ENCODE measurements around the gene RHOD. TPM values are rescaled to one million over a fixed set of nuclear protein-coding genes. Genes with fewer than 3 reads are reported as not detected.

RHOD gene
- total and polyA plus RNA-seq, 2 experiments from 2014 or later = 43.3 to 77.6 TPM

DNA sequence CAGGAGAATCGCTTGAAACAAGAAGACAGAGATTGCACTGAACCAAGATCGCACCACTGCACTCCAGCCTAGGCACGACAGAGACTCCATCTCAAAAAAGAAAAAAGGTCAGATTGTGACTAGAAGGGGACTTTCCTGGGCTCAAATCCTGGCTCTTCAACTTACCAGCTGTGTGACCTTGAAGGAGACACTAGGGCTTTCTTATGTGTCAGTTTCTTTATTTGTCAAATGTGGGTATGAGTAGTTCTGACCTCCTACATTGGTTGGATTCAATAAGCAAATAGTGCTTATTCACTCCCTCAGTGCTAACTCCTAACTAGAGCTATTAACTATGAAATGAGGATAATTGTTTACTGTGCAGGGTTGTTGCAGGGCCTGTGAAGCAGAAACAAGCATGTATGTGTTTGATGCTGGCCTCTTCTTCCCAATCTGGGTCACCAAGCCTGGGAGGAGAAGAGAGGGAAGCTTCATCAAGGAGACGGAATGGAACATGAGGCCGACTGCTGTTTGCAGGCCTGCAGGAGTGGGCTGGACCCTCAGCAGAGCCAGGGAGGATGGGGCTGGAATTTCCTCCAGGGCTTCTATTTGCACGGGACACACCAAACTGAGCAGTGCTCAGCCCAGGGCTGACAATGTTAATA lies 22.5 kb downstream of the RHOD start:
- peaks cover 18% of the 10 kb centered on the region for H3K4me1 ChIP-seq (ENCODE audit: insufficient read depth)
- H3K79me2 ChIP-seq = no peaks in the 10 kb centered on the region
- no peaks in the 10 kb centered on the region for H3K27me3 ChIP-seq
- no peak overlapping the region for H3K4me2 ChIP-seq
- H3K36me3 ChIP-seq (replicated peaks; ENCODE audit: insufficient read depth, low read depth) = no peaks in the 10 kb centered on the region
- H3K4me3 ChIP-seq = no peak overlapping the region
- H3K27ac ChIP-seq = peak overlapping the region; percentile 90
- H3K9me2 ChIP-seq (replicated peaks; ENCODE audit: insufficient read depth) = no peaks in the 10 kb centered on the region
- no peaks in the 10 kb centered on the region for H3K9me3 ChIP-seq (ENCODE audit: low read depth)
- TF ChIP-seq EZH2 (IDR thresholded peaks at IDR 0.05; ENCODE audit: borderline replicate concordance) = no peak
- no peak for TF ChIP-seq CTCF (IDR thresholded peaks at IDR 0.05; ENCODE audit: poor library complexity)
- TF ChIP-seq EZH2phosphoT487 (IDR thresholded peaks at IDR 0.05; ENCODE audit: low read depth, severe bottlenecking, unreplicated experiment) = no peak
- no peaks in the 10 kb centered on the region for H4K20me1 ChIP-seq (ENCODE audit: insufficient read depth, poor library complexity, severe bottlenecking)
- WGBS (ENCODE audit: low lambda C conversion rate, missing lambda C conversion rate) = 76% methylated on average over 6 of the region's 6 CpGs
- DNase-seq (ENCODE audit: low spot score) = no peak
- no peak overlapping the region for H2AFZ ChIP-seq

DNA sequence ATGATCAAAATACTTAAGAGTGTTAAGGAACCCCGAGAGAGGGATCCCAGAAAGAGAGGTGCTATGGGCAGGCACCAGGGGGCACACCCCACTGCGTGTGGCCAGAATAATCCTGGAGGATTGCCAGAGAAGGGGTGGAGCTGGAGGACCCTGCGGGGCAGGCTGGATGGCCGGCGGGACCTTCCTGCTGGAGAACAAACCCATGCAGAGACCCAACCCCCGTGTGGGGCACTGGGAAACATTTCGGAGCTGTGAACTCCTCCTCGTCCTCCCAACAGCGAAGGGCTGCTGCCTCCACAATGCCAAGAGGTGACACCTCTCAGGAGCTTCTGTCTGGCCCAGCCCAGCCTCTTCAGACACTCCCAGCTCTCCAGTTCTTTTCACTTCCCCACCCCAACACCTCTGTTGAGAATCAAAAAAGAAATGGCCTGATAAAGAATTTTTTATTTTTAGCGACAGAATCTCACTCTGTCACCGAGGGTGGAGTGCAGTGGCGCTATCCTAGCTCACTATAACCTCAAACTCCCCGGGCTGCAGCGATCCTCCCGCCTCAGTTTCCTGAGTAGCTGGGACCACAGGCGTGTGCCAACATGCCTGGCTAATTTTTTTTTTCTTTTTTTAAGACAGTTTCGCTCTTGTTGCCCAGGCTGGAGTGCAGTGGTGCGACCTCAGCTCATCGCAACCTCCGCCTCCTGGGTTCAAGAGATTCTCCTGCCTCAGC lies 25.6 kb downstream of the RHOD start:
- Histone ChIP-seq H3K36me3 (replicated peaks; ENCODE audit: insufficient read depth, low read depth) (no peaks in the 10 kb centered on the region), H3K4me1 (ENCODE audit: insufficient read depth) (peaks cover 18% of the 10 kb centered on the region), H2AFZ (no peak overlapping the region), H4K20me1 (ENCODE audit: insufficient read depth, poor library complexity, severe bottlenecking) (no peaks in the 10 kb centered on the region), H3K9me2 (replicated peaks; ENCODE audit: insufficient read depth) (no peaks in the 10 kb centered on the region), H3K27ac (no peak overlapping the region), H3K4me2 (peak overlapping the region; percentile 44), H3K9me3 (ENCODE audit: low read depth) (no peaks in the 10 kb centered on the region), H3K79me2 (no peaks in the 10 kb centered on the region), H3K27me3 (no peaks in the 10 kb centered on the region), H3K4me3 (no peak overlapping the region)
- TF ChIP-seq CTCF (IDR thresholded peaks at IDR 0.05; ENCODE audit: poor library complexity) = no peak
- no peak for TF ChIP-seq EZH2phosphoT487 (IDR thresholded peaks at IDR 0.05; ENCODE audit: low read depth, severe bottlenecking, unreplicated experiment)
- no peak for TF ChIP-seq EZH2 (IDR thresholded peaks at IDR 0.05; ENCODE audit: borderline replicate concordance)
- DNase-seq (ENCODE audit: low spot score) = peak; percentile 65
- 54% methylated on average over 20 of the region's 20 CpGs for WGBS (ENCODE audit: low lambda C conversion rate, missing lambda C conversion rate)

DNA sequence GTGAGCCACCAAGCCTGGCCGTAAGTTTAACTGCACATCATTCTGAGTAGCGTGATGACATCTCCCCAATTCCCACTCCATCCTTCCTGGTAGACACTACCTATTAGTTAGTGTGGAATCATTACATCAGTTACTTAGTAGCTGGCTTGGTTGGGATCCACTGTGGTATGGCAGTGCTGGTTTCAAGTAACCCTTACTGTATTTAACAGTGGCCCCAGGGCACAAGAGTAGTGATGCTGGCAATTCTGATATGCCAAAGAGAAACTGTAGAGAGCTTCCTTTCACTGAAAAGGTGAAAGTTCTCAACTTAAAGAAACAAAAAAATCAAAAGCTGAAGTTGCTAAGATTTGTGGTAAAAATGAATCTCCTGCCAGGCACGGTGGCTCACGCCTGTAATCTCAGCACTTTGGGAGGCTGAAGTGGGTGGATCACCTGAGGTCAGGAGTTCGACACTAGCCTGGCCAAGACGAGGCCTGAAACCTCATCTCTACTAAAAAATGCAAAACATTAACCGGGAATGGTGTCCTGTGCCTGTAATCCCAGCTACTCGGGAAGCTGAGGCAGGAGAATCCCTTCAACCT lies 27.2 kb downstream of the RHOD start:
- Histone ChIP-seq H3K36me3 (replicated peaks; ENCODE audit: insufficient read depth, low read depth) (no peaks in the 10 kb centered on the region), H3K79me2 (no peaks in the 10 kb centered on the region), H2AFZ (no peak overlapping the region), H3K9me2 (replicated peaks; ENCODE audit: insufficient read depth) (no peaks in the 10 kb centered on the region), H3K27me3 (no peaks in the 10 kb centered on the region), H4K20me1 (ENCODE audit: insufficient read depth, poor library complexity, severe bottlenecking) (no peaks in the 10 kb centered on the region), H3K4me3 (no peak overlapping the region), H3K9me3 (ENCODE audit: low read depth) (no peaks in the 10 kb centered on the region), H3K27ac (no peak overlapping the region), H3K4me1 (ENCODE audit: insufficient read depth) (peaks cover 14% of the 10 kb centered on the region), H3K4me2 (no peak overlapping the region)
- TF ChIP-seq EZH2phosphoT487 (IDR thresholded peaks at IDR 0.05; ENCODE audit: low read depth, severe bottlenecking, unreplicated experiment) = no peak
- no peak for TF ChIP-seq EZH2 (IDR thresholded peaks at IDR 0.05; ENCODE audit: borderline replicate concordance)
- TF ChIP-seq CTCF (IDR thresholded peaks at IDR 0.05; ENCODE audit: poor library complexity) = no peak
- WGBS (ENCODE audit: low lambda C conversion rate, missing lambda C conversion rate) = 90% methylated on average over 8 of the region's 8 CpGs
- DNase-seq (ENCODE audit: low spot score) = no peak

Measured in hepatocyte (in vitro differentiated cells).